HG02973 (cell line): ENCODE data around the gene TSPEAR.
"Not testable (repeated sequence)": the region's sequence is repeated elsewhere in the genome, so short reads cannot be mapped to it uniquely, and the experiment has no call there.

Experiments
- ATAC-seq: cut with Tn5 transposase; IDR thresholded peaks from one replicate; pipeline ENCODE4 v1.9.1; 2021; ENCODE audit warnings: moderate library complexity; ENCODE audit not compliant: unreplicated experiment

TSPEAR gene

GRCh38 chr21:44636209-44637017 is 75.0 kb downstream of the TSPEAR start:
- ATAC-seq, result no peak

- ATAC-seq, result no peak
Observed at GRCh38 chr21:44632067-44632466, 79.3 kb downstream of the TSPEAR start.

- ATAC-seq, result no peak
Observed at GRCh38 chr21:44630440-44630839, 80.9 kb downstream of the TSPEAR start.

DNA sequence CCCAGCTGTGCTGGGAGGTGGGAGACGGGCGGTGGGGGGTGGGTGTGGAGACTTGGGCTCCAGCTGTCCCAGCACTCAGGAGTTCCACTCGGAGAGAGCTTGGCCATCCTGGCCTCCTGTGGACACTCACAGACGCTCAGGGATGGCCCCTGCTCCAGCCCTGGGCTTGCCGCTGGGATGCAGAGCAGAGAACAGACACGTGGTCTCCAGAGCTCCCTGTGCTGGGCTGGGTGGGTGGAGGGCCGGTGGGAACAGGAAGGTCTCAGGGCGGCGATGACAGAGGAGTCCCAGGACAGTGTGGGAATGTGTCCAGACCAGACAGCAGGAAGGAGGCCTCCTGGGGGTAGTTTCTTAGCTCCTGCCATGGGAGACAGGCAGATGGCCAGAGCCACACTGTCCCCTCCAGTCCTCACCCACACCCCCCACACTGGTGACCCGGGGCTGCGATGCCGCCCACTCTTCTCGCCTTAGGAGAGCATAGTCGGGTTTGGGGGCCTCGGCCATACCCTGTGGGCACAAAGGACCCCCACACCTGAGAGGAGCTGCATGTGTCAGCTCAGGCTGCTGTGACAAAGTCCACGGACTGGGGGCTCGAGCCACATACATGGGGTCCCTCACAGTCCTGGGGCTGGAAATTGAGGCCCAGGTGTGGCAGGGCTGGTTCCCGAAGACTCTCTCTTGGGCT is 82.5 kb downstream of the TSPEAR start:
- no peak for ATAC-seq

DNA sequence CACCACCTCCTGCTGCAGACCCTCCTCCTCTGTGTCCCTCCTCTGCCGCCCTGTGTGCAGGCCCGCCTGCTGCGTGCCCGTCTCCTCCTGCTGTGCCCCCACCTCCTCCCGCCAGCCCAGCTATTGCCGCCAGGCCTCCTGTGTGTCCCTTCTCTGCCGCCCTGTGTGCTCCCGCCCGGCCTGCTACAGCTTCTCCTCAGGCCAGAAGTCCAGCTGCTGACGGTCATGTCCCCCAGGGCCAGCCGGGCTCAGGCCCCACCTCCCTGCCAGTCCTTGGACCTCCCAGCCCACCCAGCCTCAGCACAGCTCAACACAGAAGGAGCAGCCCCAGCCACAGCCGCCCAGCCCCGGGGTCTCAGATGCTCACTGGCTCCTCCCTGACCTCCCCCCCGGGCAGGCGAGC is 83.5 kb downstream of the TSPEAR start:
- not testable (repeated sequence) for ATAC-seq

DNA sequence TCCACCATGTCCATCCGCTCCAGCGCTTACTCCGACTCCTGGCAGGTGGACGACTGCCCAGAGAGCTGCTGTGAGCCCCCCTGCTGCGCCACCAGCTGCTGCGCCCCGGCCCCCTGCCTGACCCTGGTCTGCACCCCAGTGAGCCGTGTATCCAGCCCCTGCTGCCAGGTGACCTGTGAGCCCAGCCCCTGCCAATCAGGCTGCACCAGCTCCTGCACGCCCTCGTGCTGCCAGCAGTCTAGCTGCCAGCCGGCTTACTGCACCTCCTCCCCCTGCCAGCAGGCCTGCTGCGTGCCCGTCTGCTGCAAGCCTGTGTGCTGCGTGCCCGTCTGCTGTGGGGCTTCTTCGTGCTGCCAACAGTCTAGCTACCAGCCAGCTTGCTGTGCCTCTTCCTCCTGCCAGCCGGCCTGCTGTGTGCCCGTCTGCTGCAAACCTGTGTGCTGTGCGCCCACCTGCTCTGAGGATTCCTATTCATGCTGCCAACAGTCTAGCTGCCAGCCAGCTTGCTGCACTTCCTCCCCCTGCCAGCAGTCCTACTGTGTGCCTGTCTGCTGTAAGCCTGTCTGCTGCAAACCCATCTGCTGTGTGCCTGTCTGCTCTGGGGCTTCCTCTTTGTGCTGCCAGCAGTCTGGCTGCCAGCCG is 84.1 kb downstream of the TSPEAR start:
- ATAC-seq, result not testable (repeated sequence)

GRCh38 chr21:44626673-44627143 is 84.7 kb downstream of the TSPEAR start, which contains the start of gene KRTAP10-9:
Gene KRTAP10-9, plus strand, starts transcription at chr21:44627093. Its CDS starts 79 bp downstream, at chr21:44627172.
- no peak for ATAC-seq

DNA sequence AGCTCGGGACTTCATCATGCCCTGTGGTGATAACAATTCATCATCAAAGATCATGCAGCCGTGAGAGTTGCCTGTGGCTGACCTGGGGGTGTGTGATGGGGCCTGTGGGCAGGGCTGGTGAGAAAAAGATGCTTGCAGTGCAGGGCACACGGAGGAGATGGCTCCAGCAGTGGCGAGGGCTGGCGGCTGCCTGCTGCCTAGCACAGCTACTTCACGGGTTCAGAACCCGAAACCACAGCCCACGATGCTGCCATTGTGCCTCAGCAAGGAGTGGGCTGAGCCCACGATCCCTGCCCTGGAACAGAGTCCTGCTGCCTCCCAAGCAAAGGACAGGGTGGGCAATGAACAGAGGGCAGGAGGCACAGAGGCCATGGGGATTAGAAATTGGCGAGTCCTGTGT is 85.1 kb downstream of the TSPEAR start:
- ATAC-seq, result no peak

GRCh38 chr21:44625756-44626155 is 85.6 kb downstream of the TSPEAR start:
- no peak for ATAC-seq

DNA sequence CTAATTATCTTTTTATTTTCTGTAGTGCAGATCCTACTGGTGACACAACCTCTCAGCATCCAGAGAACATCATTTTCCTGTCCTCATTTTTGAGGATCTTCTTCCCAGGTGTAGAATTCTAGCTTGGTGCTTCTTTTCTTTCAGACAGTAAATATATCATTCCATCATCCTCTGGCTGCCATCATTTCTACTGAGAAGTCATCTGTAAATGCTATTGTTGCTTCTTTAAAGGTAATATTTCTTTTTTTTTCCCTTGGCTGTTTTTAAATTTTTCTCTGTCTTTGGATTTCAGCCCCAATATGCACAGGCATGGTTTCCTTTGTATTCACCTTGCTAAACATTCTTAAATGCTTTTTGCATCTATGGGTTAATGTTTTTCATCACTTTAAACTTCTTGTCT is 87.8 kb downstream of the TSPEAR start:
- ATAC-seq, result no peak

- ATAC-seq, result no peak
Observed at GRCh38 chr21:44619886-44620285, 91.5 kb downstream of the TSPEAR start.

DNA sequence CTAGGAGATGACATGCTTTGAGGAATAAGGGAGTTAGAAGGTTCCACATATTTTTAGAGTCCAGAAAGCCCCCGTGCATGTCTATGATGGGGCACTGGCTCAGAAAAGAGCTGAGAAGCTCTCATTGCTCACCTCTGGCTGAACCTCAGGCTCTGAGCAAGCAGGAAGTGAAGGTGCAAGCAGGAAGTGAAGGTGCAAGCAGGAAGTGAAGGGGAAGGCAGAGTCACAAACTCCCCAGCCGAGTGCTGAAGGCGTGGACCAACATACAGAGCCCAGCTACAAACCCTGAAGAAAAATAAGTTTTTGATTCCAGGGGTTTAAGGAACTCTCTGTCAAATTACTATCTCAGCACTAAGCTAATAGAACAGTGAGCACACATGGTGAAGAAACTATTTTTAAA is 92.5 kb downstream of the TSPEAR start:
- no peak for ATAC-seq

DNA sequence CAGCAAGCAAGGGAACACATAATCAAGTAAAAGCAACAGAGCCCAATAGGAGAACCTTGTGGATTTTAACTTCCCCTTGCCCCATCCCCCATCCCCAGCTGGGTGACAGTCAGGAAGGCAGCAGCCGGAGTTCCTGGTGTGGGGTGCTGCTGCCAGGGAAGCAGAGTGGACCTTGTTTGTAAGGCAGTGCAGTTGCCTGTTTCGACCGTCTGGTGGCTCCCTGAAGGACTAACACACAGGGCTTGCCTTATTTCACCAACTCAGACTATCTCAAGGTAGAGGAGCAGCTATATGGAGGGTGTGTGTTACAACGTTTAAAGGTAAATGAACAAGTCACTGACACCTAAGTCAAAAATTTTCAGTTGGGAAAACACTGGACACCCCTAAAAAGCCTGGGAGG is 92.9 kb downstream of the TSPEAR start:
- ATAC-seq, result no peak

DNA sequence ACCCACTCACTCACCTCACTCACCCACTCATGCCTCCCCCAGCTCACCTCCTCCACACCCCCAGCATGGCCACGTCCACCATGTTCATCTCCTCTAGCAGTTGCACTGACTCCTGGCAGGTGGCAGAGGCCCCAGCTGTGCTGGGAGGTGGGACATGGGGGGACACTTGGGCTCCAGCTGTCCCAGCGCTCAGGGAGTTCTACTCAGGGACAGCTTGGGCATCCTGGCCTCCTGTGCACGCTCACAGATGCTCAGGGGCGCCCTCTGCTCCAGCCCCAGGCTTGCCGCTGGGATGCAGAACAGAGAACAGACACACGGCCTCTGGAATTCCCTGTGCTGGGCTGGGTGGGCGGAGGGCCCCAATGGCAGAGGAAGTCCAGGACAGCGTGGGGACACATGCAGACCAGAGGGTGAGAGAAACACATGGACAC is 94.3 kb downstream of the TSPEAR start:
- no peak for ATAC-seq

- ATAC-seq, result no peak
Observed at GRCh38 chr21:44616591-44616926, 94.8 kb downstream of the TSPEAR start.

- no peak for ATAC-seq
Observed at GRCh38 chr21:44615911-44616590, 95.3 kb downstream of the TSPEAR start.

GRCh38 chr21:44615466-44615865 is 95.9 kb downstream of the TSPEAR start:
- ATAC-seq, result no peak

- no peak for ATAC-seq
Observed at GRCh38 chr21:44614961-44615391, 96.4 kb downstream of the TSPEAR start.

- ATAC-seq, result no peak
Observed at GRCh38 chr21:44614161-44614631, 97.2 kb downstream of the TSPEAR start.

DNA sequence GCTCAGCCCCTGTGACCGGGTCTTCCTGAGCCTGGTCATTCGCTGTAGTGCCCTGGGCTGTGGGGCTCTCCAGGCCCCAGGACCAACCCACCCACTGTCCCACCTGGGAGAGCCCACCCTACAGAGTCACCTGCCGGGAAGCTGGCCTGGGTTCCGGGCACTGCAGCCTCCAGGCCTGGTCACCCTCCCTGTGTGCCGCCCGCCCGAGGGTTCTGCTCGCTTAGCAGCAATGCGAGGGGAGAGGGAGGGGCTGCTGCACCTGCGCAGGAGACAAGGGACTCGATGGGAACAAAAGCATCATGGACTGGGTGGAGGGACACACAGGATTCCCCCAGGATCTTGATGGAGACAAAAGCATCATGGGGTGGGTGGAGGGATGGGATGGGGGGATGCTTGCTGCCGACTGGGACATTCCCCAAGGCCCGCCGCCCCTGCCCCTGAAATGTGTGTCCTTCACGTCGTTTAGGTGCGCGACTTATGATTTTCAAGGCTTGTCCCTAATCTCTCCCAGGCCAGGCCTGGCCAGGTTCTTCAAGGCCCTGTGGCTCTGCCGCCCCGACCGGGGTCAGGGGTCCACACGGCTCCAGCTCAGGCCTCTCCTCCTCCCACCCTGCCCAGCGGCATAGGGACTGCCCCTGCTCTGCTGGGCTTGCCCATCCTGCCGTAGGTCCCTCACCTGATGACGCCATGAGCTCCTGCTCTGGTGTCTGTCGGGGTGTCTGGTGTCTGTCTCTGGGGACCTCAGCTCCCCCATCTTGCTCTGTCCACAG is 97.8 kb downstream of the TSPEAR start:
- ATAC-seq, result no peak
